CD14-positive monocyte (primary cell): ENCODE measurements around the gene NCOR2. TPM values are rescaled to one million over a fixed set of nuclear protein-coding genes. Genes with fewer than 3 reads are reported as not detected.

Experiments
- DNase-seq, 3 donors: peaks; one replicate each; pipeline ENCODE4 v3.0.0-alpha.2; 2011 to 2022
- H2AFZ ChIP-seq: 2 replicates; pipeline ENCODE4 v1.6.0; 2012; ENCODE audit warnings: mild to moderate bottlenecking, low read depth, low read length, inconsistent platforms; ENCODE audit not compliant: insufficient read depth, poor library complexity, severe bottlenecking
- H3K27ac ChIP-seq, 2 donors: 1 replicate in 1 of 2; 2 replicates in 1 of 2; pipeline ENCODE4 v1.5.1; 2012 to 2013; ENCODE audit warnings: low read length in 2 of 2, control low read depth in 1 of 2, inconsistent platforms in 1 of 2, low read depth in 1 of 2, mild to moderate bottlenecking in 1 of 2
- H3K27me3 ChIP-seq, 2 donors: one replicate each; pipeline versions ENCODE4 v1.6.0 to v1.6.1; 2011 to 2013; ENCODE audit warnings: low read length in 2 of 2; ENCODE audit not compliant: control insufficient read depth in 2 of 2, insufficient read depth in 2 of 2
- H3K36me3 ChIP-seq, 2 donors: replicated peaks in 1 of 2; 1 replicate in 1 of 2; 2 replicates in 1 of 2; pipeline versions ENCODE4 v1.5.1 to v1.6.1; 2012 to 2013; ENCODE audit warnings: low read length in 2 of 2, control low read depth in 1 of 2, inconsistent platforms in 1 of 2, mild to moderate bottlenecking in 1 of 2; ENCODE audit not compliant: insufficient read depth in 2 of 2, control insufficient read depth in 1 of 2
- H3K4me1 ChIP-seq, 2 donors: 1 replicate in 1 of 2; 2 replicates in 1 of 2; pipeline versions ENCODE4 v1.5.1 to v1.6.1; 2012 to 2013; ENCODE audit warnings: low read length in 2 of 2, control low read depth in 1 of 2, inconsistent platforms in 1 of 2, mild to moderate bottlenecking in 1 of 2, moderate library complexity in 1 of 2; ENCODE audit not compliant: insufficient read depth in 2 of 2, control insufficient read depth in 1 of 2
- H3K4me2 ChIP-seq: replicated peaks from 2 replicates; pipeline ENCODE3; 2012; ENCODE audit warnings: low read length, moderate library complexity, mild to moderate bottlenecking; ENCODE audit not compliant: poor library complexity, severe bottlenecking; ENCODE audit errors: extremely low read depth
- H3K4me3 ChIP-seq, 3 experiments: fragments of 200-600 bp in 1 of 3; sonication (generic) in 1 of 3; replicated peaks in 1 of 3; 1 replicate in 2 of 3; 2 replicates in 1 of 3; pipeline ENCODE4 v1.5.1; 2011 to 2013; ENCODE audit warnings: low read length in 3 of 3, mild to moderate bottlenecking in 3 of 3, control low read depth in 2 of 3, low read depth in 2 of 3, inconsistent platforms in 1 of 3, moderate library complexity in 1 of 3
- H3K79me2 ChIP-seq: 2 replicates; pipeline ENCODE4 v1.6.0; 2012; ENCODE audit warnings: mild to moderate bottlenecking, control low read depth, inconsistent platforms, low read length, moderate library complexity; ENCODE audit not compliant: insufficient read depth
- H3K9ac ChIP-seq: 2 replicates; pipeline ENCODE4 v1.6.0; 2017; ENCODE audit warnings: low read length, mild to moderate bottlenecking; ENCODE audit not compliant: insufficient read depth, poor library complexity, severe bottlenecking
- H3K9me3 ChIP-seq, 2 donors: replicated peaks in 1 of 2; 1 replicate in 1 of 2; 2 replicates in 1 of 2; pipeline versions ENCODE4 v1.5.1 to v1.6.1; 2012 to 2013; ENCODE audit warnings: low read length in 2 of 2, control low read depth in 1 of 2; ENCODE audit not compliant: control insufficient read depth in 1 of 2, insufficient read depth in 1 of 2
- H4K20me1 ChIP-seq: 2 replicates; pipeline ENCODE4 v1.6.0; 2012; ENCODE audit warnings: mild to moderate bottlenecking, low read length, control low read depth, moderate library complexity; ENCODE audit not compliant: insufficient read depth
- H3K27ac Mint-ChIP-seq, 7 donors: one replicate each; pipeline ENCODE4 v1.8.0; 2020; ENCODE audit warnings: mild to moderate bottlenecking in 7 of 7, mixed read lengths in 7 of 7, moderate library complexity in 6 of 7, inconsistent platforms in 2 of 7
- H3K27me3 Mint-ChIP-seq, 3 donors: one replicate each; pipeline ENCODE4 v1.8.0; 2021 to 2022; ENCODE audit warnings: low read depth in 3 of 3, mild to moderate bottlenecking in 3 of 3, mixed read lengths in 3 of 3, moderate library complexity in 3 of 3, inconsistent platforms in 1 of 3
- H3K36me3 Mint-ChIP-seq, 2 donors: one replicate each; pipeline ENCODE4 v1.8.0; 2020; ENCODE audit warnings: mixed read lengths in 2 of 2, inconsistent platforms in 1 of 2, mild to moderate bottlenecking in 1 of 2
- H3K4me1 Mint-ChIP-seq: one replicate; pipeline ENCODE4 v1.8.0; 2020; ENCODE audit warnings: mild to moderate bottlenecking, mixed read lengths
- H3K4me3 Mint-ChIP-seq, 2 donors: one replicate each; pipeline ENCODE4 v1.8.0; 2020; ENCODE audit warnings: mild to moderate bottlenecking in 2 of 2, mixed read lengths in 2 of 2, moderate library complexity in 1 of 2
- H3K9me3 Mint-ChIP-seq, 7 donors: one replicate each; pipeline ENCODE4 v1.8.0; 2020 to 2022; ENCODE audit warnings: mixed read lengths in 7 of 7, mild to moderate bottlenecking in 6 of 7, moderate library complexity in 6 of 7, inconsistent platforms in 2 of 7
- WGBS: methylation state at CpG from one replicate; pipeline ENCODE4 v1.1.5; 2013; ENCODE audit warnings: missing lambda C conversion rate; ENCODE audit not compliant: insufficient coverage; 5-methylcytosine and 5-hydroxymethylcytosine counted together
- intact Hi-C, 2 donors: fragments of 100-400 bp; cut with micrococcal nuclease; formaldehyde crosslinking; loops; one replicate each; pipeline versions ENCODE4 v1.15.0 to v1.15.1; 2023
- polyA plus RNA-seq, 3 donors: library from polyadenylated mRNA; depleted of rRNA in 1 of 3; unstranded in 2 of 3; stranded (reverse) in 1 of 3; fragments of 300-500 nt in 2 of 3; fragments of >200 nt in 1 of 3; fragmentation: Illumina TruSeq in 2 of 3; gene quantifications; 1 replicate in 2 of 3; 2 replicates in 1 of 3; pipeline ENCODE4 v1.2.3, GENCODE V29; 2012 to 2021
- TF ChIP-seq, protein P1 (sequence below): fragments of 200-600 bp; IDR thresholded peaks from one replicate; pipeline ENCODE4 v1.8.0; 2022; ENCODE audit warnings: antibody characterized with exemption, mild to moderate bottlenecking

The NCOR2 gene
- polyA plus RNA-seq, 3 donors, result 4.7 to 46.8 (median 5.5) TPM

- H3K9me3 ChIP-seq, result no peaks in the 10 kb centered on the region
- Mint-ChIP-seq H3K27ac (no peak overlapping the region), H3K27me3 (peaks cover 2 to 10% (median 7%) of the 10 kb centered on the region in 3 donors), H3K4me1 (peaks cover 43% of the 10 kb centered on the region), H3K36me3 (peaks cover 4 to 9% of the 10 kb centered on the region in 2 donors), H3K9me3 (peaks cover 0 to 3% (median 0%) of the 10 kb centered on the region in 7 donors), H3K4me3 (no peak overlapping the region)
- H4K20me1 ChIP-seq, result no peaks in the 10 kb centered on the region
- TF ChIP-seq, protein P1, sequence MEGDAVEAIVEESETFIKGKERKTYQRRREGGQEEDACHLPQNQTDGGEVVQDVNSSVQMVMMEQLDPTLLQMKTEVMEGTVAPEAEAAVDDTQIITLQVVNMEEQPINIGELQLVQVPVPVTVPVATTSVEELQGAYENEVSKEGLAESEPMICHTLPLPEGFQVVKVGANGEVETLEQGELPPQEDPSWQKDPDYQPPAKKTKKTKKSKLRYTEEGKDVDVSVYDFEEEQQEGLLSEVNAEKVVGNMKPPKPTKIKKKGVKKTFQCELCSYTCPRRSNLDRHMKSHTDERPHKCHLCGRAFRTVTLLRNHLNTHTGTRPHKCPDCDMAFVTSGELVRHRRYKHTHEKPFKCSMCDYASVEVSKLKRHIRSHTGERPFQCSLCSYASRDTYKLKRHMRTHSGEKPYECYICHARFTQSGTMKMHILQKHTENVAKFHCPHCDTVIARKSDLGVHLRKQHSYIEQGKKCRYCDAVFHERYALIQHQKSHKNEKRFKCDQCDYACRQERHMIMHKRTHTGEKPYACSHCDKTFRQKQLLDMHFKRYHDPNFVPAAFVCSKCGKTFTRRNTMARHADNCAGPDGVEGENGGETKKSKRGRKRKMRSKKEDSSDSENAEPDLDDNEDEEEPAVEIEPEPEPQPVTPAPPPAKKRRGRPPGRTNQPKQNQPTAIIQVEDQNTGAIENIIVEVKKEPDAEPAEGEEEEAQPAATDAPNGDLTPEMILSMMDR, result no peak
- no peak overlapping the region for H2AFZ ChIP-seq
- no peak overlapping the region for H3K4me2 ChIP-seq
- 100% methylated on average over 2 of the region's 2 CpGs for WGBS
- DNase-seq, result no peak
- intact Hi-C loops, result no loop called here
- H3K79me2 ChIP-seq, result no peaks in the 10 kb centered on the region
- no peak overlapping the region for H3K27ac ChIP-seq
- no peak overlapping the region for H3K4me3 ChIP-seq
- no peak overlapping the region for H3K9ac ChIP-seq
- H3K27me3 ChIP-seq, result no peaks in the 10 kb centered on the region
- H3K36me3 ChIP-seq, result no peaks in the 10 kb centered on the region
- peaks cover 23 to 38% of the 10 kb centered on the region in 2 donors for H3K4me1 ChIP-seq
These were observed 29.6 kb upstream of the NCOR2 start for GRCh38 chr12:124597041-124597440.

DNA sequence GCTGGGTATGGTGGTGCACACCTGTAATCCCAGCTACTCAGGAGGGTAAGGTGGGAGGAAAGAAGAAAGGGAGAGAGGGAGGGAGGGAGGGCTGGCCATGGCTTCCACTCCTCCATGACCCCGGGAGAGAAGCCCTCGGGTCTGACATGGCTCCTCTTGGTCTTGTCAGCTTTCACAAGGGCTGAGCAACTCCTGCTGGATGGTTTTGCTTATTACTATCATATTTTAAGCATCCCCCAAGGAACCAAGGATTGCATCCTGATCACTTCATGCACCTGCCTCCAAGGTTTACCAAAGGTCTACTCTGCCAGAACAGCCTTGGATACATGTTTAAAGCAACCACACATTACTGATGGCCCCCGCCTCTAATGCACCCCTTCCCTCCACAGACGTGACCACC lies 28.0 kb upstream of the NCOR2 start:
- H3K4me3 Mint-ChIP-seq, result no peak overlapping the region
- 100% methylated on average over 2 of the region's 4 CpGs for WGBS
- H3K36me3 ChIP-seq, result no peaks in the 10 kb centered on the region

More for the DNA sequence above, 28.0 kb upstream of the NCOR2 start:
- no peak overlapping the region for H3K9ac ChIP-seq
- no peaks in the 10 kb centered on the region for H3K79me2 ChIP-seq
- no peak overlapping the region for H2AFZ ChIP-seq
- Mint-ChIP-seq H3K36me3 (peaks cover 6 to 9% of the 10 kb centered on the region in 2 donors), H3K27me3 (peaks cover 2 to 12% (median 10%) of the 10 kb centered on the region in 3 donors), H3K4me1 (peaks cover 57% of the 10 kb centered on the region), H3K9me3 (peaks cover 0 to 3% (median 0%) of the 10 kb centered on the region in 7 donors), H3K27ac (no peak overlapping the region)
- DNase-seq, result no peak
- no peaks in the 10 kb centered on the region for H4K20me1 ChIP-seq
- no peaks in the 10 kb centered on the region for H3K9me3 ChIP-seq
- intact Hi-C loops, result no loop called here
- TF ChIP-seq, protein P1, result no peak
- peaks cover 31 to 51% of the 10 kb centered on the region in 2 donors for H3K4me1 ChIP-seq
- no peaks in the 10 kb centered on the region for H3K27me3 ChIP-seq
- no peak overlapping the region for H3K4me2 ChIP-seq
- H3K4me3 ChIP-seq, result no peak overlapping the region
- no peak overlapping the region for H3K27ac ChIP-seq
